Measurements from ENCODE around the gene PROSER2. TPM values are rescaled to one million over a fixed set of nuclear protein-coding genes. Genes with fewer than 3 reads are reported as not detected.

PROSER2 gene
- total and polyA plus RNA-seq, 2 donors (not counting 3 experiments of a cell fraction or from before 2014, with no cell fraction given): 5.9 to 22.6 TPM

DNA sequence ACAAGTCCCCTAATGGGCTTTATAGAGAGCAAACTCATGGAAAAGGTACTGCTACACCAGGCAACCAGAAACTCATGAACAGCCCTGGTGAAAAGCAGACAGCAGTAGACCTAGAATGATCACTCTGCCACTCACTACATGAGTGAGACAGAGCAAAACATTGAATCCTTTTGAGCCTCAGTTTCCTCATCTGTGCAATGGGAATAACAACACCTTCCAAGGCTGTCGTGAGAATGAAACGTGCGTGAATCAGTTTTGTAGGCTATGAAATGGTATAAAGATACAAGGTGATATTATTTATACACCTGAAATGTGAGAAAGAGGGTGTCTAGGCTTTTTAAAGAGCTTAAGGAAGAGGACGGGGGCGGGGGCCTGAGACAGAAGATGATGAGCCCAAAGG lies 14.3 kb upstream of the PROSER2 start:
- Histone ChIP-seq H3K9me1 (replicated peaks; ENCODE audit: control insufficient read depth, extremely low read depth, insufficient read depth, low read length) (no peaks in the 10 kb centered on the region), H3K4me1 (ENCODE audit: control insufficient read depth, extremely low read depth, insufficient read depth, low read length) (peaks cover 10% of the 10 kb centered on the region), H3K27ac (ENCODE audit: insufficient read depth, low read depth, low read length) (no peak overlapping the region), H3K27me3 (ENCODE audit: control insufficient read depth in 2 of 2, insufficient read depth in 2 of 2, low read length in 2 of 2) (peaks cover 0 to 2% of the 10 kb centered on the region in 2 experiments), H4K20me1 (replicated peaks; ENCODE audit: control insufficient read depth, extremely low read depth, insufficient read depth, low read length) (no peaks in the 10 kb centered on the region), H3K9me3 (replicated peaks; ENCODE audit: control insufficient read depth, insufficient read depth, low read length) (no peaks in the 10 kb centered on the region), H3K36me3 (ENCODE audit: control insufficient read depth in 2 of 2, extremely low read depth in 1 of 2, insufficient read depth in 2 of 2, low read length in 2 of 2) (no peaks in the 10 kb centered on the region), H2AFZ (ENCODE audit: low read depth, low read length) (no peak overlapping the region), H3K79me2 (ENCODE audit: control insufficient read depth, insufficient read depth, low read length) (no peaks in the 10 kb centered on the region), H3K4me2 (ENCODE audit: insufficient read depth, low read length) (no peak overlapping the region), H3K9ac (replicated peaks; ENCODE audit: extremely low read depth, insufficient read depth, low read length) (no peak overlapping the region), H3K4me3 (replicated peaks in 1 of 3; ENCODE audit: insufficient read depth in 1 of 3, low read depth in 1 of 3, low read length in 3 of 3) (no peak overlapping the region)
- dilution Hi-C loops (cut with MboI; ENCODE audit: extremely low pct_ligation_motif_present, low sequenced_read_pairs) (no loop called here), intact Hi-C loops (cut with micrococcal nuclease) (no loop called here)
- FAIRE-seq (no peak), DNase-seq (ENCODE audit: low read depth, low spot score) (no peak)
- TF ChIP-seq MYC (IDR thresholded peaks at IDR 0.05; ENCODE audit: low read depth, low read length) (no peak), EZH2 (IDR thresholded peaks at IDR 0.05; ENCODE audit: borderline replicate concordance, low read depth, low read length, severe bottlenecking) (no peak), JUN (IDR thresholded peaks at IDR 0.05; ENCODE audit: borderline replicate concordance, insufficient read depth, insufficient read length, low read depth) (no peak)
- TF ChIP-seq, protein P1, sequence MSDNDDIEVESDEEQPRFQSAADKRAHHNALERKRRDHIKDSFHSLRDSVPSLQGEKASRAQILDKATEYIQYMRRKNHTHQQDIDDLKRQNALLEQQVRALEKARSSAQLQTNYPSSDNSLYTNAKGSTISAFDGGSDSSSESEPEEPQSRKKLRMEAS (IDR thresholded peaks at IDR 0.05; ENCODE audit: insufficient read depth, insufficient read length): no peak
- TF ChIP-seq, protein P2, sequence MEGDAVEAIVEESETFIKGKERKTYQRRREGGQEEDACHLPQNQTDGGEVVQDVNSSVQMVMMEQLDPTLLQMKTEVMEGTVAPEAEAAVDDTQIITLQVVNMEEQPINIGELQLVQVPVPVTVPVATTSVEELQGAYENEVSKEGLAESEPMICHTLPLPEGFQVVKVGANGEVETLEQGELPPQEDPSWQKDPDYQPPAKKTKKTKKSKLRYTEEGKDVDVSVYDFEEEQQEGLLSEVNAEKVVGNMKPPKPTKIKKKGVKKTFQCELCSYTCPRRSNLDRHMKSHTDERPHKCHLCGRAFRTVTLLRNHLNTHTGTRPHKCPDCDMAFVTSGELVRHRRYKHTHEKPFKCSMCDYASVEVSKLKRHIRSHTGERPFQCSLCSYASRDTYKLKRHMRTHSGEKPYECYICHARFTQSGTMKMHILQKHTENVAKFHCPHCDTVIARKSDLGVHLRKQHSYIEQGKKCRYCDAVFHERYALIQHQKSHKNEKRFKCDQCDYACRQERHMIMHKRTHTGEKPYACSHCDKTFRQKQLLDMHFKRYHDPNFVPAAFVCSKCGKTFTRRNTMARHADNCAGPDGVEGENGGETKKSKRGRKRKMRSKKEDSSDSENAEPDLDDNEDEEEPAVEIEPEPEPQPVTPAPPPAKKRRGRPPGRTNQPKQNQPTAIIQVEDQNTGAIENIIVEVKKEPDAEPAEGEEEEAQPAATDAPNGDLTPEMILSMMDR (IDR thresholded peaks at IDR 0.05; ENCODE audit: extremely low read depth in 1 of 2, insufficient read depth in 1 of 2, low read depth in 1 of 2, low read length in 2 of 2): no peak
- ChIA-PET CTCF (no interaction called here), POLR2A (no interaction called here)
- no TSS peak for BruUV-seq (replicated peaks)

DNA sequence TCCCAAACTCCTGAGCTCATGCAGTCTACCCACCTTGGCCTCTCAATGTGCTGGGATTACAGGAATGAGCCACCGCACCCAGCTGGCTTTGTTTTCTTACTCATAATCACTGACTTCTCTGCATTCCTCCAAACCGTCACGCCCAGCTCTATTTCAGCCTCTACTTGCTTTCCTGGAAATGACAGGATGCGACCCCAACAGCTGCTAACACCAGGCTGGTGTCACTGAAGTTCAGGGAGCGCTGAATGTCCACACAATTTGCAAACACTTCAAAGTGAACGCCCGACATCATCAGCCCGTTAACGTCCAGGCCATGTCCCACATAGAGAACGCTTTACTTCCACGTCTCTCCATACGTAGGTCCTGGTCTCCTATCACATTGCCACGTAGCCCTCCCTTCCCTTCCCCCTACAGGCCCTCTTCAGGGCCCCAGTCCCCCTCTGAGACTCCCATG lies 12.8 kb upstream of the PROSER2 start:
- Histone ChIP-seq H3K27ac (ENCODE audit: insufficient read depth, low read depth, low read length) (no peak overlapping the region), H3K36me3 (ENCODE audit: control insufficient read depth in 2 of 2, extremely low read depth in 1 of 2, insufficient read depth in 2 of 2, low read length in 2 of 2) (no peaks in the 10 kb centered on the region), H2AFZ (ENCODE audit: low read depth, low read length) (peak overlapping the region; percentile 89), H4K20me1 (replicated peaks; ENCODE audit: control insufficient read depth, extremely low read depth, insufficient read depth, low read length) (no peaks in the 10 kb centered on the region), H3K27me3 (ENCODE audit: control insufficient read depth in 2 of 2, insufficient read depth in 2 of 2, low read length in 2 of 2) (no peaks in the 10 kb centered on the region), H3K9ac (replicated peaks; ENCODE audit: extremely low read depth, insufficient read depth, low read length) (no peak overlapping the region), H3K4me3 (replicated peaks in 1 of 3; ENCODE audit: insufficient read depth in 1 of 3, low read depth in 1 of 3, low read length in 3 of 3) (no peak overlapping the region), H3K4me2 (ENCODE audit: insufficient read depth, low read length) (no peak overlapping the region), H3K4me1 (ENCODE audit: control insufficient read depth, extremely low read depth, insufficient read depth, low read length) (peaks cover 20% of the 10 kb centered on the region), H3K9me1 (replicated peaks; ENCODE audit: control insufficient read depth, extremely low read depth, insufficient read depth, low read length) (no peaks in the 10 kb centered on the region), H3K9me3 (replicated peaks; ENCODE audit: control insufficient read depth, insufficient read depth, low read length) (no peaks in the 10 kb centered on the region), H3K79me2 (ENCODE audit: control insufficient read depth, insufficient read depth, low read length) (no peaks in the 10 kb centered on the region)
- intact Hi-C loops (cut with micrococcal nuclease) (no loop called here), dilution Hi-C loops (cut with MboI; ENCODE audit: extremely low pct_ligation_motif_present, low sequenced_read_pairs) (no loop called here)
- peak; percentile 15 for DNase-seq (ENCODE audit: low read depth, low spot score)
- peak; percentile 67 for FAIRE-seq
- no TSS peak for BruUV-seq (replicated peaks)
- ChIA-PET CTCF (interaction anchor here (0.5 to 6.1 kb wide), 4 partner anchors 9 to 27 kb away, joined by 3 to 46 read pairs (median 30); no protein-coding TSS in a partner anchor), POLR2A (interaction anchor here (1.1 kb wide), 1 partner anchor 12 kb away, joined by 3 read pairs; no protein-coding TSS in a partner anchor)
- TF ChIP-seq POLR2AphosphoS5 (IDR thresholded peaks at IDR 0.05; ENCODE audit: insufficient read depth, low read depth, low read length): no peak
- TF ChIP-seq EZH2 (IDR thresholded peaks at IDR 0.05; ENCODE audit: borderline replicate concordance, low read depth, low read length, severe bottlenecking): no peak
